Esophagus squamous epithelium (tissue), 5 donors: ENCODE measurements around the gene WWOX. TPM values are rescaled to one million over a fixed set of nuclear protein-coding genes. Genes with fewer than 3 reads are reported as not detected.

Source experiments
- DNase-seq: peaks from one replicate; lab custom pipeline; 2025; lab: John Stamatoyannopoulos, UW
- H3K27ac ChIP-seq, 4 donors: fragments of 200-600 bp; sonication (generic); one replicate each; pipeline ENCODE4 v1.5.1; 2016 to 2019; ENCODE audit warnings: mild to moderate bottlenecking in 1 of 4
- H3K27me3 ChIP-seq, 4 donors: fragments of 200-600 bp; sonication (generic); 1 replicate in 3 of 4; 2 replicates in 1 of 4; pipeline versions ENCODE4 v1.5.1 to v1.6.0; 2017 to 2021; ENCODE audit warnings: antibody characterized with exemption in 1 of 4
- H3K36me3 ChIP-seq, 3 donors: fragments of 200-600 bp; sonication (generic); one replicate each; pipeline ENCODE4 v1.5.1; 2016 to 2019
- H3K4me1 ChIP-seq, 3 donors: fragments of 200-600 bp; sonication (generic); one replicate each; pipeline ENCODE4 v1.5.1; 2017 to 2019
- H3K4me3 ChIP-seq, 4 donors: fragments of 200-600 bp; sonication (generic); 1 replicate in 3 of 4; 2 replicates in 1 of 4; pipeline ENCODE4 v1.5.1; 2016 to 2019; ENCODE audit warnings: mild to moderate bottlenecking in 2 of 4, moderate library complexity in 1 of 4
- H3K9me3 ChIP-seq, 3 donors: fragments of 200-600 bp; sonication (generic); one replicate each; pipeline ENCODE4 v1.5.1; 2016 to 2019
- CTCF ChIP-seq, 6 experiments: fragments of 450-650 bp in 4 of 6; fragments of 200-600 bp in 2 of 6; sonication (generic) in 2 of 6; IDR thresholded peaks; one replicate each; pipeline ENCODE4 v1.5.1; 2016 to 2019; ENCODE audit warnings: antibody characterized with exemption in 6 of 6, mild to moderate bottlenecking in 4 of 6, moderate library complexity in 4 of 6
- POLR2A ChIP-seq, 4 donors: fragments of 450-650 bp; IDR thresholded peaks; one replicate each; pipeline ENCODE4 v1.6.1; 2017; ENCODE audit warnings: antibody characterized with exemption in 4 of 4, mild to moderate bottlenecking in 4 of 4, moderate library complexity in 3 of 4
- WGBS, 2 donors: methylation state at CpG; one replicate each; pipeline ENCODE4 v1.1.5; 2018; 5-methylcytosine and 5-hydroxymethylcytosine counted together
- intact Hi-C: fragments of 100-400 bp; cut with DNase I; formaldehyde crosslinking; loops from one replicate; pipeline ENCODE4 v1.15.0; 2022
- total RNA-seq, 4 donors: library from RNA; depleted of rRNA; stranded (reverse); fragments of >200 nt; gene quantifications; one replicate each; pipeline ENCODE4 v1.1.0, GENCODE V29; 2016
- donor health status: DM: yes; HTN: yes; CAD: no.

WWOX gene
- total RNA-seq, 4 donors from 2014 or later: 20.9 to 31.1 (median 27.5) TPM

- Histone ChIP-seq H3K27me3 (no peaks in the 10 kb centered on the region), H3K27ac (no peak overlapping the region), H3K36me3 (no peaks in the 10 kb centered on the region), H3K9me3 (peaks cover 0 to 6% (median 0%) of the 10 kb centered on the region in 3 donors), H3K4me3 (no peak overlapping the region), H3K4me1 (no peaks in the 10 kb centered on the region)
- DNase-seq: no peak
- TF ChIP-seq POLR2A (IDR thresholded peaks at IDR 0.05) (no peak), CTCF (IDR thresholded peaks at IDR 0.05) (no peak)
- 89 to 90% methylated on average over 12 of the region's 12 CpGs for WGBS, 2 donors
- intact Hi-C loops: no loop called here
Observed at GRCh38 chr16:78163772-78164670, 64.6 kb downstream of the WWOX start.

- no peak for DNase-seq
- H3K4me1 ChIP-seq: peaks cover 0 to 5% (median 0%) of the 10 kb centered on the region in 3 donors
- H3K4me3 ChIP-seq: no peak overlapping the region
- peaks cover 0 to 6% (median 0%) of the 10 kb centered on the region in 3 donors for H3K9me3 ChIP-seq
- H3K27me3 ChIP-seq: no peaks in the 10 kb centered on the region
- WGBS, 2 donors: 53 to 68% methylated on average over 2 of the region's 2 CpGs
- no peak overlapping the region for H3K27ac ChIP-seq
- TF ChIP-seq POLR2A (IDR thresholded peaks at IDR 0.05) (no peak), CTCF (IDR thresholded peaks at IDR 0.05) (no peak)
- intact Hi-C loops: no loop called here
- no peaks in the 10 kb centered on the region for H3K36me3 ChIP-seq
Observed at GRCh38 chr16:78170494-78170933, 71.1 kb downstream of the WWOX start.

- Histone ChIP-seq H3K36me3 (no peaks in the 10 kb centered on the region), H3K4me3 (no peak overlapping the region), H3K27ac (no peak overlapping the region), H3K9me3 (peaks cover 0 to 11% (median 0%) of the 10 kb centered on the region in 3 donors), H3K27me3 (no peaks in the 10 kb centered on the region), H3K4me1 (peaks cover 0 to 15% (median 0%) of the 10 kb centered on the region in 3 donors)
- DNase-seq: no peak
- intact Hi-C loops: no loop called here
- TF ChIP-seq CTCF (IDR thresholded peaks at IDR 0.05): no peak
- TF ChIP-seq POLR2A (IDR thresholded peaks at IDR 0.05): no peak
- WGBS, 2 donors: 45 to 62% methylated on average over 2 to 3 of the region's 3 CpGs
Observed at GRCh38 chr16:78175287-78175686, 75.8 kb downstream of the WWOX start.

GRCh38 chr16:78176435-78176834, 77.0 kb downstream of the WWOX start:
- Histone ChIP-seq H3K4me1 (peaks cover 0 to 9% (median 0%) of the 10 kb centered on the region in 3 donors), H3K4me3 (no peak overlapping the region), H3K27me3 (no peaks in the 10 kb centered on the region), H3K27ac (no peak overlapping the region), H3K36me3 (no peaks in the 10 kb centered on the region), H3K9me3 (peaks cover 0 to 11% (median 0%) of the 10 kb centered on the region in 3 donors)
- DNase-seq: no peak
- intact Hi-C loops: no loop called here
- 97% methylated on average over 5 of the region's 5 CpGs for WGBS, 2 donors
- no peak for TF ChIP-seq POLR2A (IDR thresholded peaks at IDR 0.05)
- no peak for TF ChIP-seq CTCF (IDR thresholded peaks at IDR 0.05)

GRCh38 chr16:78177218-78177617, 77.8 kb downstream of the WWOX start:
- no peak for TF ChIP-seq POLR2A (IDR thresholded peaks at IDR 0.05)
- no peak for TF ChIP-seq CTCF (IDR thresholded peaks at IDR 0.05)
- Histone ChIP-seq H3K4me1 (peaks cover 0 to 9% (median 0%) of the 10 kb centered on the region in 3 donors), H3K27ac (no peak overlapping the region), H3K4me3 (no peak overlapping the region), H3K27me3 (no peaks in the 10 kb centered on the region), H3K36me3 (no peaks in the 10 kb centered on the region), H3K9me3 (peaks cover 0 to 11% (median 0%) of the 10 kb centered on the region in 3 donors)
- intact Hi-C loops: no loop called here
- DNase-seq: no peak
- WGBS, 2 donors: 91 to 95% methylated on average over 5 of the region's 5 CpGs
